K562 treated with DMSO at 1 percent for 48 hours (cell line): ENCODE data around the gene RAD54L. TPM values are rescaled to one million over a fixed set of nuclear protein-coding genes. Genes with fewer than 3 reads are reported as not detected.

Experiments used
- total RNA-seq: library from RNA; unstranded; fragments of 300-600 nt; gene quantifications from 2 replicates; pipeline ENCODE4 v1.2.3, GENCODE V29; 2022; ENCODE audit warnings: low replicate concordance; ENCODE audit errors: extremely low read depth

Gene RAD54L
- not detected in 2 replicates for total RNA-seq

GRCh38 chr1:46247436-46248121 lies at the start of gene RAD54L:
RAD54L (plus strand) TSS chr1:46247763; CDS start chr1:46248406, 643 bp downstream.

GRCh38 chr1:46197964-46198811 lies 49.4 kb upstream of the RAD54L start, which contains the start of gene POMGNT1:
POMGNT1 (minus strand) TSS chr1:46198434; CDS start chr1:46197821, 613 bp downstream.

GRCh38 chr1:46303038-46303871 lies 55.7 kb downstream of the RAD54L start, which contains the start of the genes LRRC41 and UQCRH:
LRRC41 (minus strand) TSS chr1:46303616; CDS start chr1:46303322, 294 bp downstream.
UQCRH (plus strand) TSS chr1:46303698; CDS start chr1:46303767, 69 bp downstream.

Other genes with a start within 250 kb of the RAD54L start
- gene PIK3R3, start 115.1 kb upstream of the RAD54L start, total RNA-seq = not detected in 2 replicates
- gene TSPAN1, start 72.7 kb upstream of the RAD54L start, total RNA-seq = not detected in 2 replicates
- not detected in 2 replicates for gene P3R3URF, start 71.3 kb upstream of the RAD54L start, total RNA-seq
- not detected in 2 replicates for gene POMGNT1, start 49.3 kb upstream of the RAD54L start, total RNA-seq
- gene LURAP1, start 44.4 kb upstream of the RAD54L start, total RNA-seq = not detected in 2 replicates
- gene LRRC41, start 55.9 kb downstream of the RAD54L start, total RNA-seq = 133 TPM in 1 of 2 replicates, not detected in the other
- gene UQCRH, start 55.9 kb downstream of the RAD54L start, total RNA-seq = 2,170 TPM in 1 of 2 replicates, not detected in the other
- not detected in 2 replicates for gene NSUN4, start 93.0 kb downstream of the RAD54L start, total RNA-seq
- gene FAAH, start 146.6 kb downstream of the RAD54L start, total RNA-seq = not detected in 2 replicates
- not detected in 2 replicates for gene DMBX1, start 242.1 kb downstream of the RAD54L start, total RNA-seq